ENCODE data around the gene FAM210A. TPM values are rescaled to one million over a fixed set of nuclear protein-coding genes. Genes with fewer than 3 reads are reported as not detected.

Gene FAM210A
- total RNA-seq, 6 donors from 2014 or later: 2.1 to 12.9 (median 10.6) TPM

DNA sequence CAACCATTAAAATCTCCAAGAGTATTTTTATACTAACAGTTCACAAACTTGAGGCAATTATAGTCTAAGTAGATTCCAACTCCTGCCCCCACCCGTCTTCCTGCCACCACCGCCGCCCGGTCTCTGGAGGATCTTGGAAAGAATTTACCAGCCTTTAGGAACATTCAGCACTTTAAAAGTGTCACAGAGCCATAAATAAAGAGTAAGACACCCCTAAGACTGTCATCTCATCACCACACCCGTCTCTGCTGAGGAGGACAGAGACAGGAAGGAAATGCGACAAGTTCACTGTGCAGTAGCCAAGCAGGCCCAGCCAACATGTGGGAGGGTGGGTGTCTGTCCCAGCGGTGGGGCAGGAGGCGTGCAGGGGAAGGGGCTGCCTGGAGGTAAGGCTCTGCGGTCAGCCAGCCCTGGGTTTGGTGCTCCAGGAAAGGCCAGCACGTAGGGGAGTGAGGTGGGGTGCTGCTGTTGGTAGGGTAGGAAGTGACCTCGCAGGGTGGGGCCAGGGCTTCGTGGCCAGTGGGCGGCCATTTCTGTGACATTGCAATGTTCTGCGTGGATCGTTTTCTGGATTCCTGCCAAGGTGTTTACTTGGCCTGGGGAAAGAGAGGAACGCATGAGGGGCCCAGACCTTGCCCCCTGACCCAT, 111.6 kb downstream of the FAM210A start:
- peak overlapping the region; percentile 62 to 78 (median 72) for H3K27ac ChIP-seq
- no peaks in the 10 kb centered on the region for H3K9me3 ChIP-seq
- peak in 1 of 2 donors; percentile 64 for TF ChIP-seq POLR2AphosphoS5 (IDR thresholded peaks at IDR 0.05)
- TF ChIP-seq POLR2A (IDR thresholded peaks at IDR 0.05): no peak
- TF ChIP-seq EP300 (IDR thresholded peaks at IDR 0.05): peak in 1 of 4 donors; percentile 80
- TF ChIP-seq CTCF (IDR thresholded peaks at IDR 0.05): peak in 1 of 6 experiments; percentile 25
- H3K36me3 ChIP-seq: no peaks in the 10 kb centered on the region
- no peak overlapping the region for H3K4me3 ChIP-seq
- H3K27me3 ChIP-seq: no peaks in the 10 kb centered on the region
- DNase-seq (peak in 1 of 2 donors; percentile 58), ATAC-seq (ENCODE audit: low FRiP score in 2 of 2) (peak in 1 of 2 donors; percentile 32)
- 46 to 47% methylated on average over 13 to 16 of the region's 16 CpGs for WGBS, 2 donors
- H3K4me1 ChIP-seq: peaks cover 31 to 60% (median 36%) of the 10 kb centered on the region in 4 donors

- TF ChIP-seq POLR2AphosphoS5 (IDR thresholded peaks at IDR 0.05): no peak
- H3K36me3 ChIP-seq: no peaks in the 10 kb centered on the region
- H3K4me1 ChIP-seq: peaks cover 30 to 53% (median 40%) of the 10 kb centered on the region in 4 donors
- no peaks in the 10 kb centered on the region for H3K27me3 ChIP-seq
- H3K4me3 ChIP-seq: no peak overlapping the region
- ATAC-seq (ENCODE audit: low FRiP score in 2 of 2) (no peak), DNase-seq (peak in 1 of 2 donors; percentile 68)
- H3K27ac ChIP-seq: peak overlapping the region; percentile 62 to 78 (median 72)
- WGBS, 2 donors: 83 to 88% methylated on average over 21 of the region's 21 CpGs
- H3K9me3 ChIP-seq: no peaks in the 10 kb centered on the region
Observed at GRCh38 chr18:13613591-13614501, 112.5 kb downstream of the FAM210A start.

Small RNAs within 50 kb of the gene (small RNA-seq; reads per million reads assigned to genes)
- gene AP001525.1 (0 reads per million in 4 donors), gene RN7SL362P (0 reads per million in 4 donors)

Other genes with a start within 250 kb of the FAM210A start
- gene RNMT, start 115 bp upstream of the FAM210A start, total RNA-seq: 10 to 100 TPM; 15.4 to 29.4 (median 23.5) TPM
- gene MC5R, start 97.6 kb upstream of the FAM210A start, total RNA-seq: not detected
- gene MC2R, start 189.0 kb upstream of the FAM210A start, total RNA-seq: not detected

Measured in upper lobe of left lung (tissue), 6 donors.